ENCODE results near the gene TCF7L2.

Gene TCF7L2

DNA sequence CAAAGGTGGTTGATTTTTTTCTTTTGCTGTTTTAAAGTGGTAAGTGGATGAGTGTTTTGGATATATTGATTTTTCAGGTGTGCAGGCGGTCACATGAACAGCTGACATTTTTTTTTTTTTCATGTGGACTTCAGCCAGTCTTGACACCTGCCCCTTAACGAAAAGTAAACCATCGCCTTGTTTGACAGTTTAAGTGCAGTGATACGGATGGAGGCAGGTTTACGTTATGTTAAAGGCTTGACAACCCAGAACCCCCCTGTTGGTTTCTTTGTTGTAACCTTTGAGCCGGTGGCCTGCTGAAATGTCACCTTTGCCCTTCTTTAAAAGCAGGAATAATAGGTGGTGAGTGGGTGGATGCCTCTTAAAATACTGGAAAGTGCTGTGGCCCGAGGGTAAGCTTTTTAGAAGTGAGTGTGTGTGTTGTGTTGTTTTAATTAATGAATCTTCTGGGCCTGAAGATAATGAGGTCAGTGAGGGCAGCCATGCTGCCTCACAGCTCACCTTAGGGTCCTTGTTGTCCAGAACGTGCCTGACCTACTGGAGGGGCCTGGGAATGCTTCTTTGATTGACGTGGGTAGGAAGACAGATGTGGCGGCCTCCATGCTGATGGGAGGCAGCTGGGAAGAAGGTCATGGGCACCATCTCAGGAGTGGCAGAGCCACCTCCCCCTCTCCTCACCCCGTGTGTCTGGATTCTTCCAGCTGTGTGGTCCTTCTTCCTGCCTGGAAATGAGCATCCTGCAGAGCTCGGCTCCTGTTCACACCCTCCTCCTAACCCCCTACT lies 69.8 kb downstream of the TCF7L2 start:
- Histone ChIP-seq H3K27me3 (no peaks in the 10 kb centered on the region), H3K36me3 (no peaks in the 10 kb centered on the region), H3K4me1 (ENCODE audit: control insufficient read depth in 1 of 2, insufficient read depth in 1 of 2, low read depth in 1 of 2, low read length in 1 of 2) (peaks cover 21 to 30% of the 10 kb centered on the region in 2 experiments), H3K4me3 (ENCODE audit: low read depth in 1 of 2, low read length in 1 of 2) (no peak overlapping the region), H3K27ac (no peak overlapping the region), H3K9me3 (no peaks in the 10 kb centered on the region)
- TF ChIP-seq, protein P1, sequence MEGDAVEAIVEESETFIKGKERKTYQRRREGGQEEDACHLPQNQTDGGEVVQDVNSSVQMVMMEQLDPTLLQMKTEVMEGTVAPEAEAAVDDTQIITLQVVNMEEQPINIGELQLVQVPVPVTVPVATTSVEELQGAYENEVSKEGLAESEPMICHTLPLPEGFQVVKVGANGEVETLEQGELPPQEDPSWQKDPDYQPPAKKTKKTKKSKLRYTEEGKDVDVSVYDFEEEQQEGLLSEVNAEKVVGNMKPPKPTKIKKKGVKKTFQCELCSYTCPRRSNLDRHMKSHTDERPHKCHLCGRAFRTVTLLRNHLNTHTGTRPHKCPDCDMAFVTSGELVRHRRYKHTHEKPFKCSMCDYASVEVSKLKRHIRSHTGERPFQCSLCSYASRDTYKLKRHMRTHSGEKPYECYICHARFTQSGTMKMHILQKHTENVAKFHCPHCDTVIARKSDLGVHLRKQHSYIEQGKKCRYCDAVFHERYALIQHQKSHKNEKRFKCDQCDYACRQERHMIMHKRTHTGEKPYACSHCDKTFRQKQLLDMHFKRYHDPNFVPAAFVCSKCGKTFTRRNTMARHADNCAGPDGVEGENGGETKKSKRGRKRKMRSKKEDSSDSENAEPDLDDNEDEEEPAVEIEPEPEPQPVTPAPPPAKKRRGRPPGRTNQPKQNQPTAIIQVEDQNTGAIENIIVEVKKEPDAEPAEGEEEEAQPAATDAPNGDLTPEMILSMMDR (IDR thresholded peaks at IDR 0.05): no peak

DNA sequence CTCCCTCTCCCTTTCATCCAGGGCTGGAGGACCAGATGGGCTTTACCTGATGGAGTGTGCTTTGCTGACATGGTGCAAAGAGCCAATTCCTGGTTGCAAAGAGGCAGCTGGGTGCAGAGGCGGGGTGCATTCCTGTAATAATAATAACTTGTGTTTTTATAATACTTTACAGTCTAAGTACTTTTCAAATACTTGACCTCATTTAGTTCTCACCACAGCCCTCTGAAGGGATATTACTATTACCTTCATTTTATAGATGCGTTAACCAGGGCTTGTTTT lies 70.4 kb downstream of the TCF7L2 start:
- no peaks in the 10 kb centered on the region for H3K9me3 ChIP-seq
- TF ChIP-seq, protein P1 (IDR thresholded peaks at IDR 0.05): no peak
- H3K27ac ChIP-seq: no peak overlapping the region
- no peaks in the 10 kb centered on the region for H3K27me3 ChIP-seq
- H3K4me1 ChIP-seq (ENCODE audit: control insufficient read depth in 1 of 2, insufficient read depth in 1 of 2, low read depth in 1 of 2, low read length in 1 of 2): peaks cover 21 to 30% of the 10 kb centered on the region in 2 experiments
- H3K36me3 ChIP-seq: no peaks in the 10 kb centered on the region
- H3K4me3 ChIP-seq (ENCODE audit: low read depth in 1 of 2, low read length in 1 of 2): no peak overlapping the region

DNA sequence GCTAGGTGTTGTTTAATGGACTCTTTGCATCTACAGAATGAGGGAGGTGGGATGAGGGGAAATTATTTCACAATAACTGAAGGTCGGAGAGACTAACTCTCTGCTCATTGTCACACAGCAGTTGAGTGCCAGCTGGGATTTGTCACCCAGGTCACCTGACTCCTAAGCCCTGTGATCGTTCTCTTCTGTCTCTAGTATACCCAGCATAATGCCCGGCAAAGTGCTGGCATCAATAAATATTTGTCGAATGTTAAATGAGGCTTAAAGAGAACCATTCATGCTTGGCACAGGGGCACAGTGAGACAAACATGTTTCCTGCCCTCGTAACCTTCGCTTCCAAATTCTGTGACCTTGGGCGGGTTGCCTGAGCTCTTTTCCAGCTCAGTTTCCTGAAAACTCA lies 70.8 kb downstream of the TCF7L2 start:
- no peaks in the 10 kb centered on the region for H3K9me3 ChIP-seq
- H3K27ac ChIP-seq: peak overlapping the region; percentile 17
- peaks cover 21 to 30% of the 10 kb centered on the region in 2 experiments for H3K4me1 ChIP-seq (ENCODE audit: control insufficient read depth in 1 of 2, insufficient read depth in 1 of 2, low read depth in 1 of 2, low read length in 1 of 2)
- no peaks in the 10 kb centered on the region for H3K27me3 ChIP-seq
- TF ChIP-seq, protein P1 (IDR thresholded peaks at IDR 0.05): no peak
- H3K36me3 ChIP-seq: no peaks in the 10 kb centered on the region
- no peak overlapping the region for H3K4me3 ChIP-seq (ENCODE audit: low read depth in 1 of 2, low read length in 1 of 2)

DNA sequence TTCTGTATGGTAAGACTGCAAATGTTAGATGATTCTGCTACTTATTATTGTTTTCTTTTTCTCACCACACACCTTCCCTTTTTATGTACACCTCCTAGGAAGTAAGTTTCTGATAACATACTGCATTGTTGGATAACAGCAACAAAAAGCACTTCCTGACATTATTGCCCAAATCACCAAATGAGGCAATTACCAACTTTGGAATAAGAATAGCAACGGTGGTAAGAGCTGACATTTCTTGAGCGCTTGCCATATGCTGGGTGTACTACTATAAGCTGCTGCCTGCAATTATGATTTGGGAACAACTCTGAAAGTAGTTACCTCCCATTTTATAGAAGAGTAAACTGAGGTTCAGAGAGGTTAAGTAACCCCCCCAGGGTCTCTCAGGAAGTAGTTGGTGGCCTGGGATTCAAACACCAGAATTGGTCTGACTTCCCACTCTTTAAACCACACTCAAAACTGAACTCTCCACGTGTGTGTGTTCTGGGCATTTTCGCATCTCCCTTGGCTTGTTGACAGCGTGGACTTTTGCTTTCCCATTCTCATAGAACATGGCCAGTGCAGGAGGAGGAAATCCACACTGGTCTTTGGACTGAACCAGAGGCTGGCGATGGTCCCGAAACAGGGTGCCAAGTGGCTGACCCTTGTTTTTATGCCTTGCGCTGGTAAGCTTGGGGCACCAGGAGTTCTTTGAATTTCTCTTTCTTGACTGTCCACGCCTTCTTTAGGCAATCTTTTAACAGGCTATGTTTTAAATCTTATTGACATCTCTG lies 71.4 kb downstream of the TCF7L2 start:
- H3K27me3 ChIP-seq: no peaks in the 10 kb centered on the region
- no peak overlapping the region for H3K4me3 ChIP-seq (ENCODE audit: low read depth in 1 of 2, low read length in 1 of 2)
- H3K36me3 ChIP-seq: no peaks in the 10 kb centered on the region
- H3K9me3 ChIP-seq: no peaks in the 10 kb centered on the region
- TF ChIP-seq, protein P1 (IDR thresholded peaks at IDR 0.05): no peak
- peak overlapping the region; percentile 17 for H3K27ac ChIP-seq
- peaks cover 21 to 30% of the 10 kb centered on the region in 2 experiments for H3K4me1 ChIP-seq (ENCODE audit: control insufficient read depth in 1 of 2, insufficient read depth in 1 of 2, low read depth in 1 of 2, low read length in 1 of 2)

DNA sequence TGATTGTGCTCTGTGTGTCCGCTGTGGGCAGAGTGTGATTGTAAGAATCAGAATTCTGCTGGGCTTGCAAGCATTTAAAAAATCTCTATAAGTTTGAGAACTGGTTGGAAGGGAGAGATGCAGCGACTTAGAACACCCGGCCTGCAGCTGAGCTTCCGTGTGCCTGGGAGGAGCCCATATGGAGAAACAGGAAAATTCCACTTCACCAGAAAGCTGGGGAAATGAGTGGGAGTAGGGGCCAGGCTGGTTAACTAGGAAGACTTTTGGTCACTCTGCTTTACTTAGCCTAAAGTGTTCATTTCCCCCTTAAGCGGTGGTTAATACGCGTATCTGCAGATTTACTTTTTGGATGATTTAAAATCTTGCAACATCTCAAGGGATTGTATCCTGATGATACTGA lies 72.2 kb downstream of the TCF7L2 start:
- H3K4me1 ChIP-seq (ENCODE audit: control insufficient read depth in 1 of 2, insufficient read depth in 1 of 2, low read depth in 1 of 2, low read length in 1 of 2): peaks cover 21 to 31% of the 10 kb centered on the region in 2 experiments
- no peak overlapping the region for H3K27ac ChIP-seq
- TF ChIP-seq, protein P1 (IDR thresholded peaks at IDR 0.05): no peak
- H3K4me3 ChIP-seq (ENCODE audit: low read depth in 1 of 2, low read length in 1 of 2): no peak overlapping the region
- H3K9me3 ChIP-seq: no peaks in the 10 kb centered on the region
- H3K27me3 ChIP-seq: no peaks in the 10 kb centered on the region
- H3K36me3 ChIP-seq: no peaks in the 10 kb centered on the region

Measured in neutrophil (primary cell).